ENCODE results near the gene CDH16.

DNA sequence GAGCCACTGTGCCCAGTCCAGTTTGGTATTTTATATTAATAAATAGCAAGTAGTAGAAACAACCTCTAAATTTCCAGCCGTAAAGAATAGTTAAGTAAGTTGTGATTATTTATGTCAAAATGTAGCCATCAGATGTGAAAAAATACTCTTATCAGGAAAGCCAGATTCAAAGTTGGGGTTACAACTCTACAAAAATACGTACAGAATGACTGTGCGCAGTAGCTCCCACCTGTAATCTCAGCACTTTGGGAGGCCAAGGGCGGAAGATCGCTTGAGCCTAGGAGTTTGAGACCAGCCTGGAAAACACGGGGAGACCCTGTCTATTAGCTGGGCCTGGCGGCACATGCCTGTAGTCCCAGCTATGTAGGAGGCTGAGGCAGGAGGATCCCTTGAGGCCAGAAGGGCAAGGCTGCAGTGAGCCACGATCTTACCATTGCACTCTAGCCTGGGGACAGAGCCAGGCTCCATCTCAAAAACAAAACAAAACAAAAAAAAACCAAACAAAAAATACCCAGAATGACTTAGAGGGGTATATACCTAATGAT is 36.6 kb downstream of the CDH16 start:
- no peak for TF ChIP-seq POLR2A (IDR thresholded peaks at IDR 0.05)
- TF ChIP-seq, protein P1, sequence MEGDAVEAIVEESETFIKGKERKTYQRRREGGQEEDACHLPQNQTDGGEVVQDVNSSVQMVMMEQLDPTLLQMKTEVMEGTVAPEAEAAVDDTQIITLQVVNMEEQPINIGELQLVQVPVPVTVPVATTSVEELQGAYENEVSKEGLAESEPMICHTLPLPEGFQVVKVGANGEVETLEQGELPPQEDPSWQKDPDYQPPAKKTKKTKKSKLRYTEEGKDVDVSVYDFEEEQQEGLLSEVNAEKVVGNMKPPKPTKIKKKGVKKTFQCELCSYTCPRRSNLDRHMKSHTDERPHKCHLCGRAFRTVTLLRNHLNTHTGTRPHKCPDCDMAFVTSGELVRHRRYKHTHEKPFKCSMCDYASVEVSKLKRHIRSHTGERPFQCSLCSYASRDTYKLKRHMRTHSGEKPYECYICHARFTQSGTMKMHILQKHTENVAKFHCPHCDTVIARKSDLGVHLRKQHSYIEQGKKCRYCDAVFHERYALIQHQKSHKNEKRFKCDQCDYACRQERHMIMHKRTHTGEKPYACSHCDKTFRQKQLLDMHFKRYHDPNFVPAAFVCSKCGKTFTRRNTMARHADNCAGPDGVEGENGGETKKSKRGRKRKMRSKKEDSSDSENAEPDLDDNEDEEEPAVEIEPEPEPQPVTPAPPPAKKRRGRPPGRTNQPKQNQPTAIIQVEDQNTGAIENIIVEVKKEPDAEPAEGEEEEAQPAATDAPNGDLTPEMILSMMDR (IDR thresholded peaks at IDR 0.05), result no peak
- TF ChIP-seq POLR2AphosphoS5 (IDR thresholded peaks at IDR 0.05; ENCODE audit: insufficient read depth in 1 of 2, low read depth in 1 of 2), result no peak

All from vagina (tissue), 2 donors.